Measurements from ENCODE around the gene SPTBN1. TPM values are rescaled to one million over a fixed set of nuclear protein-coding genes. Genes with fewer than 3 reads are reported as not detected.

Gene SPTBN1
- total RNA-seq, 1 experiment from 2014 or later: 262 TPM

GRCh38 chr2:54543733-54544396, 87.7 kb downstream of the SPTBN1 start:
- no TSS peak for BruUV-seq (replicated peaks)
- Histone ChIP-seq H2AFZ (no peak overlapping the region), H3K27ac (no peak overlapping the region), H3K4me3 (no peak overlapping the region), H3F3A (ENCODE audit: insufficient read depth, low read depth) (peaks cover 18% of the 10 kb centered on the region), H3K27me3 (ENCODE audit: insufficient read depth, low read depth) (no peaks in the 10 kb centered on the region), H3K9me2 (ENCODE audit: insufficient read depth) (no peaks in the 10 kb centered on the region), H3K4me1 (replicated peaks; ENCODE audit: insufficient read depth) (peaks cover 24% of the 10 kb centered on the region), H3K4me2 (no peak overlapping the region), H3K79me2 (ENCODE audit: low read depth) (0 out of 2 replicates have a peak, but pooled peaks cover 8% of the 10 kb centered on the region), H3K9me3 (ENCODE audit: insufficient read depth, low read depth) (no peaks in the 10 kb centered on the region), H4K20me1 (ENCODE audit: insufficient read depth) (no peaks in the 10 kb centered on the region), H3K36me3 (ENCODE audit: low read depth) (no peaks in the 10 kb centered on the region)
- intact Hi-C loops (cut with micrococcal nuclease; ENCODE audit: unreplicated experiment): no loop called here
- peak in 1 of 2 experiments; percentile 32 for DNase-seq
- POLR2A ChIA-PET (ENCODE audit: unreplicated experiment): no interaction called here
- no peak for TF ChIP-seq EZH2 (IDR thresholded peaks at IDR 0.05; ENCODE audit: low read depth)
- no peak for TF ChIP-seq CTCF (conservative IDR thresholded peaks at IDR 0.05)
- CTCF ChIA-PET: no interaction called here

GRCh38 chr2:54545702-54546450, 89.7 kb downstream of the SPTBN1 start:
- TF ChIP-seq CTCF (conservative IDR thresholded peaks at IDR 0.05) (no peak), EZH2 (IDR thresholded peaks at IDR 0.05; ENCODE audit: low read depth) (no peak)
- ChIA-PET CTCF (no interaction called here), POLR2A (ENCODE audit: unreplicated experiment) (no interaction called here)
- peak; percentile 40 to 98 for DNase-seq
- Histone ChIP-seq H3K9me2 (ENCODE audit: insufficient read depth) (no peaks in the 10 kb centered on the region), H3K4me1 (replicated peaks; ENCODE audit: insufficient read depth) (peaks cover 41% of the 10 kb centered on the region), H3K79me2 (ENCODE audit: low read depth) (0 out of 2 replicates have a peak, but pooled peaks cover 8% of the 10 kb centered on the region), H3K9me3 (ENCODE audit: insufficient read depth, low read depth) (no peaks in the 10 kb centered on the region), H3K27ac (peak overlapping the region; percentile 92), H3K36me3 (ENCODE audit: low read depth) (no peaks in the 10 kb centered on the region), H3K4me2 (peak overlapping the region; percentile 61), H3K4me3 (no peak overlapping the region), H4K20me1 (ENCODE audit: insufficient read depth) (no peaks in the 10 kb centered on the region), H3K27me3 (ENCODE audit: insufficient read depth, low read depth) (no peaks in the 10 kb centered on the region), H2AFZ (0 out of 2 replicates have a peak overlapping the region, but pooled peaks have one; percentile 13), H3F3A (ENCODE audit: insufficient read depth, low read depth) (peaks cover 32% of the 10 kb centered on the region)
- no TSS peak for BruUV-seq (replicated peaks)
- intact Hi-C loops (cut with micrococcal nuclease; ENCODE audit: unreplicated experiment): loop anchor here (1.0 kb wide), 1 partner anchor 28 kb away; no protein-coding TSS in a partner anchor

GRCh38 chr2:54546518-54546917, 90.4 kb downstream of the SPTBN1 start:
- no peaks in the 10 kb centered on the region for H4K20me1 ChIP-seq (ENCODE audit: insufficient read depth)

More at GRCh38 chr2:54546518-54546917, 90.4 kb downstream of the SPTBN1 start:
- H3K27ac ChIP-seq: peak overlapping the region; percentile 92
- ChIA-PET POLR2A (ENCODE audit: unreplicated experiment) (no interaction called here), CTCF (no interaction called here)
- H3K4me1 ChIP-seq (replicated peaks; ENCODE audit: insufficient read depth): peaks cover 47% of the 10 kb centered on the region
- peak in 1 of 2 experiments; percentile 22 for DNase-seq
- intact Hi-C loops (cut with micrococcal nuclease; ENCODE audit: unreplicated experiment): no loop called here
- BruUV-seq (replicated peaks): no TSS peak
- peaks cover 39% of the 10 kb centered on the region for H3F3A ChIP-seq (ENCODE audit: insufficient read depth, low read depth)
- 0 out of 2 replicates have a peak, but pooled peaks cover 8% of the 10 kb centered on the region for H3K79me2 ChIP-seq (ENCODE audit: low read depth)
- H2AFZ ChIP-seq: no peak overlapping the region
- TF ChIP-seq CTCF (conservative IDR thresholded peaks at IDR 0.05): no peak
- no peak for TF ChIP-seq EZH2 (IDR thresholded peaks at IDR 0.05; ENCODE audit: low read depth)
- no peak overlapping the region for H3K4me3 ChIP-seq
- H3K9me2 ChIP-seq (ENCODE audit: insufficient read depth): no peaks in the 10 kb centered on the region
- no peaks in the 10 kb centered on the region for H3K36me3 ChIP-seq (ENCODE audit: low read depth)
- no peaks in the 10 kb centered on the region for H3K27me3 ChIP-seq (ENCODE audit: insufficient read depth, low read depth)
- no peaks in the 10 kb centered on the region for H3K9me3 ChIP-seq (ENCODE audit: insufficient read depth, low read depth)
- H3K4me2 ChIP-seq: peak overlapping the region; percentile 61

All from PC-9 (cell line).